ENCODE results near the gene AGMAT.

The AGMAT gene

DNA sequence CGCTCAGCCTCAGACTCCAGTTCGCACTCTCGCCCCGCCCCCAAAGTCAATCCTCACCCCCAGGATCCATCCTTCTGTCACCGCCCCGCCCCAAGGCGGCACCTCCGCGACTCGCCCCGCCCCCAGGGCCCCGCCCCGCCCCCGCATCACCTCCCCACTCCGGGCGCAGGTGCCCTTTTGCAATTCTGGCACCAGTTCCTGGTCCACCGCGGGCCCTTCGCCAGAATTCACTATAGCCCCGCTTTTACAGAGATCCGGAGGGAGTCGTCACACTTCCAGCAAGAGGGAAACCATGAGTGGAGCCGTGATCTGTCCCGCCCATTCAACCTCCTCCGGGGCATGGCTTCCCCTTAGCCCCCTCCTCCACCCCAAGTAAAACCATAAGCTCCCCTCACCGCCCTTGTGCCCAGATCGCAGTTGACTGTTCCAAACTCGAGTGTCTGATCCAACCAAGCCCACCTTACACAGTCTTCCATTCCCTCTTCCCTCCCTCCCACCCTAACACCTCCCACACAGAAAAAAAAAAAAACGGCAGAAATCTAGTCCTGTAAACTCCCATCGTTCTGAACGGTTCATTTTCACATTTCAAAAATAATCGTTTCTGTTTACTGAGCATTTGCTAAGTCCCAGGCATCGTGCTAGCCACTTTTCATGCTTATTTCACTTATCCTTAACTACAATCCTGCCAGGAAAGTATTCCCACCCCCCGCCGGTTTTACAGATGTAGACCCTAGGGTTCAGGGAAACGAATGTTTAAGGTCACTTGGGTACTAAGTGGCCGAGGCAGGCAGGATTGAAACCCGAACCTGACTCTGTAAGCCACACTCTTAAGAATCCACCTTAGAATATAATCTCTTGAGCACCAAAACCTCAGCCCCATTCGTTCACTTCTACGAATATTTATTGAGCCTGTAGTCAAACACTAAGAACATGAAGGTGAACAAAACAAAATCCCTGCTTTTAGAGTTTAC, 59.5 kb downstream of the AGMAT start:
- Mint-ChIP-seq H3K4me3 (peak overlapping the region; percentile 82 to 88 (median 87)), H3K9me3 (no peaks in the 10 kb centered on the region), H3K27me3 (ENCODE audit: low read depth) (no peaks in the 10 kb centered on the region), H3K4me1 (peaks cover 52% of the 10 kb centered on the region), H3K27ac (peak overlapping the region; percentile 82 to 100 (median 88)), H3K36me3 (ENCODE audit: low read depth) (no peaks in the 10 kb centered on the region)
- TF ChIP-seq, protein P1, sequence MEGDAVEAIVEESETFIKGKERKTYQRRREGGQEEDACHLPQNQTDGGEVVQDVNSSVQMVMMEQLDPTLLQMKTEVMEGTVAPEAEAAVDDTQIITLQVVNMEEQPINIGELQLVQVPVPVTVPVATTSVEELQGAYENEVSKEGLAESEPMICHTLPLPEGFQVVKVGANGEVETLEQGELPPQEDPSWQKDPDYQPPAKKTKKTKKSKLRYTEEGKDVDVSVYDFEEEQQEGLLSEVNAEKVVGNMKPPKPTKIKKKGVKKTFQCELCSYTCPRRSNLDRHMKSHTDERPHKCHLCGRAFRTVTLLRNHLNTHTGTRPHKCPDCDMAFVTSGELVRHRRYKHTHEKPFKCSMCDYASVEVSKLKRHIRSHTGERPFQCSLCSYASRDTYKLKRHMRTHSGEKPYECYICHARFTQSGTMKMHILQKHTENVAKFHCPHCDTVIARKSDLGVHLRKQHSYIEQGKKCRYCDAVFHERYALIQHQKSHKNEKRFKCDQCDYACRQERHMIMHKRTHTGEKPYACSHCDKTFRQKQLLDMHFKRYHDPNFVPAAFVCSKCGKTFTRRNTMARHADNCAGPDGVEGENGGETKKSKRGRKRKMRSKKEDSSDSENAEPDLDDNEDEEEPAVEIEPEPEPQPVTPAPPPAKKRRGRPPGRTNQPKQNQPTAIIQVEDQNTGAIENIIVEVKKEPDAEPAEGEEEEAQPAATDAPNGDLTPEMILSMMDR (IDR thresholded peaks at IDR 0.05; ENCODE audit: unreplicated experiment in 3 of 3): no peak

- Mint-ChIP-seq H3K9me3 (no peaks in the 10 kb centered on the region), H3K27me3 (ENCODE audit: low read depth) (no peaks in the 10 kb centered on the region), H3K4me3 (peak overlapping the region; percentile 82 to 88 (median 87)), H3K27ac (peak overlapping the region; percentile 82 to 100 (median 88)), H3K36me3 (ENCODE audit: low read depth) (no peaks in the 10 kb centered on the region), H3K4me1 (peaks cover 54% of the 10 kb centered on the region)
- TF ChIP-seq, protein P1 (IDR thresholded peaks at IDR 0.05; ENCODE audit: unreplicated experiment in 3 of 3): no peak
Measured at GRCh38 chr1:15524283-15525049, 60.4 kb downstream of the AGMAT start.

GRCh38 chr1:15524021-15524282, 60.9 kb downstream of the AGMAT start, which contains the start of gene CASP9:
Gene CASP9 (minus strand): TSS chr1:15524215. CDS start chr1:15524200, 15 bp downstream.
- TF ChIP-seq, protein P1 (IDR thresholded peaks at IDR 0.05; ENCODE audit: unreplicated experiment in 3 of 3): no peak
- Mint-ChIP-seq H3K4me3 (peak within 1 kb of the TSS; percentile 82 to 88 (median 87)), H3K36me3 (ENCODE audit: low read depth) (no peaks in the 10 kb centered on the region), H3K4me1 (peaks cover 55% of the 10 kb centered on the region), H3K27me3 (ENCODE audit: low read depth) (no peaks in the 10 kb centered on the region), H3K9me3 (no peaks in the 10 kb centered on the region), H3K27ac (peak within 1 kb of the TSS; percentile 82 to 100 (median 88))

DNA sequence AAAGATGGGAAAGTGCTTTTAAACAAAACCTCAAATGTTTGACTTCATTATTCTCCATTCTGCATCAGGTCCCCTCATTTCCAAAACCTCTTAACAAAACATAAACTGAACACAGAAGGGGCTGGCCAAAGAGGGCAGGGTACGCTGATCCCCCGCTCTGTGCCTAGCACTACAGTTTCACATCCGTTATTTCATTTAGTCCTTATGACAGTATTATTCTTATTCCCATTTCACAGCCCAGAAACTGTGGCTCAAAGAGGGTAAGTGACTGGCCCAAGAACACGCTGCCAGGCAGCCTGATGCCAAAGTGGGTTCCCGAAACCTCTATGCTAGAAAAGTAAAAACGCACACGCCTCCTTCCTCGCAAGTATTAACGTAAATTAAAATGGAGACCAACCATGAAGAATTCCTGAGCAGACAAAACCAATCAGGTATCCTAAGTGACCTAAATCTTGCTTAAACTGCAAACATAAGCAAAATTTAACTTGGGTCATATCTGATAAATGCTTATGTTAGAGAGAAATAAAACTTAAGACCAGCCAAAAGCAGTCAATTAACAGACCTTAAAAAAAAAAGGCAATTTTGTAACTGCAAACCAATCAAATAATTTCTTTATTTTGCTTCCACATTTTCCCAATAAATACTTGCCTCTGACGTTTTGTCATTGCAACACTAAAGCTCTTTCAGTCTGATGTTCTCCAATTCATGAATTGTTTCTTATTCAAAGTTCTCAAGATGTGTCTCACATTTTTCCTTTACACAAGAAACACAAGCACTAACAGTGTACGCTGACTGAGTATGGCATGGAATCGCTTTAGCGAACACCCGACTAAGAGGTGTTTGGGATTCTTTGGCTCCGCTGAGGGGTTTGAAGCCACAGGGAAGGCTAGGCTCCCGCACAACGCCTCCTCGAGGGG, 61.5 kb downstream of the AGMAT start:
- H3K9me3 Mint-ChIP-seq: no peaks in the 10 kb centered on the region
- TF ChIP-seq, protein P1 (IDR thresholded peaks at IDR 0.05; ENCODE audit: unreplicated experiment in 3 of 3): no peak
- H3K36me3 Mint-ChIP-seq (ENCODE audit: low read depth): peaks cover 2% of the 10 kb centered on the region
- peak overlapping the region; percentile 82 to 100 (median 88) for H3K27ac Mint-ChIP-seq
- no peaks in the 10 kb centered on the region for H3K27me3 Mint-ChIP-seq (ENCODE audit: low read depth)
- peaks cover 53% of the 10 kb centered on the region for H3K4me1 Mint-ChIP-seq
- peak overlapping the region; percentile 82 to 88 (median 87) for H3K4me3 Mint-ChIP-seq

DNA sequence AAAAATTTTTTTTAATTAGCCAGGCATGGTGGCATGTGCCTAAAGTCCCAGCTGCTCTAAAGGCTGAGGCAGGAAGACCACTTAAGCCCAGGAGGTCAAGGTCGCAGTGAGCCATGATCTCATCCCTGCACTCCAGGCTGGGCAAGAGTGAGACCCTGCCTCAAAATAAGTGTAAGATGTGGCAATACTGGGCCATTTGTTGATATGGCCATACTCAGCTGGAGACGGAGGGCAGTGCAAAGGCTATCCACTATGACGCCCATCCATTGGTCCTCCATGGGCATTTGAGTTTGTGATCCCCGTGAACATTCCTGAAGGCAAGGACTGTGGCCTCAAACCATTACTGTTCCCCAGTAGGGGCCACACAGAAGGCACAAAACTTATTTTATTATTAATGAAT, 62.3 kb downstream of the AGMAT start:
- TF ChIP-seq, protein P1 (IDR thresholded peaks at IDR 0.05; ENCODE audit: unreplicated experiment in 3 of 3): no peak
- H3K36me3 Mint-ChIP-seq (ENCODE audit: low read depth): peaks cover 8% of the 10 kb centered on the region
- peak overlapping the region; percentile 57 to 88 (median 71) for H3K4me3 Mint-ChIP-seq
- peaks cover 49% of the 10 kb centered on the region for H3K4me1 Mint-ChIP-seq
- H3K27me3 Mint-ChIP-seq (ENCODE audit: low read depth): no peaks in the 10 kb centered on the region
- no peaks in the 10 kb centered on the region for H3K9me3 Mint-ChIP-seq
- peak overlapping the region in 1 of 3 experiments; percentile 100 for H3K27ac Mint-ChIP-seq
